Liver (tissue), 3 donors: ENCODE data around the gene C1S.

Experiments used
- EGR1 ChIP-seq, 2 donors: IDR thresholded peaks; 2 replicates each; pipeline ENCODE4 v1.6.1; 2016 to 2018; ENCODE audit warnings: antibody characterized with exemption in 2 of 2, low read depth in 2 of 2
- HNF4G ChIP-seq: IDR thresholded peaks from 2 replicates; pipeline ENCODE4 v1.6.1; 2016; ENCODE audit warnings: antibody characterized with exemption
- JUND ChIP-seq, 2 donors: IDR thresholded peaks; 2 replicates each; pipeline ENCODE4 v1.6.1; 2016; ENCODE audit warnings: antibody characterized with exemption in 2 of 2
- MAX ChIP-seq: IDR thresholded peaks from 2 replicates; pipeline ENCODE4 v1.6.1; 2016; ENCODE audit warnings: antibody characterized with exemption
- YY1 ChIP-seq: IDR thresholded peaks from 2 replicates; pipeline ENCODE4 v1.6.1; 2016; ENCODE audit warnings: antibody characterized with exemption, mild to moderate bottlenecking
- TF ChIP-seq, protein P1 (sequence below): fragments of 150-350 bp; IDR thresholded peaks from 2 replicates; pipeline ENCODE4 v1.5.1; 2017; ENCODE audit warnings: improper control_type of control experiment, low read depth, low read length; ENCODE audit not compliant: missing input control
- TF ChIP-seq, protein P2 (sequence below): IDR thresholded peaks from 2 replicates; pipeline ENCODE4 v1.6.1; 2016; ENCODE audit warnings: antibody characterized with exemption
- donor health status: healthy.
- donor health status: healthy.

DNA sequence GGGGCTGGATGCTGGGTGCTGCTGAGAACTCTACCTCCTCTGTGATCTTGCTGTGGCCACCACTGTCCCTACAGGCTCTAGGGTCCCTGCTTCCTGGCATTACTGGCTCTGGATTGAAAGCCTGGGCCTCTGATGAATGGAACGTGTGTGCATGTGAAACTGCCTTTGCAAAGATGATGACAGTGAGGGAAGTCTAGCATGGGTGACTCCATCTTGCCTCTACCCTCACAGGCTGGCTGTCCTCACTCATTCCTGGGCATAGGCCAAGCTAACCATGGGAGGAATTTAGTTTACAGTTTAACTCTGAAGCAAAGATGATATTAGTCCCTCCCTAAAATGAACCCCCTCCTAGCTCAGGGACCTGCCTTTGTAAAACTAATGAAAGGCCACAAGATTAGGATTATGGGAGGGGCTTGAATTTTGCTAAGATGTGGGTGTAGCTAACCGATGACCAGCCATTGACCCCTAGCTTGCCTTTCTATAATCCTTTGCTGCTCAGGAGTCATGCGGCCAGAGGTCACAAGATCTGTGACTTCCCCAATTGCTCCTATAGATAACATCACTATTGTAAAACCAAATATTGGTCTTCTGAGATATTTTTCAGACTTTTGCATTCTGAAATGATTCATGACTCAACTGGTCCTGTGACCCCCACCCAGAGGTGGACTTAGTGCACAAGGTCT, 2.2 kb upstream of the C1S start:
- TF ChIP-seq, protein P1, sequence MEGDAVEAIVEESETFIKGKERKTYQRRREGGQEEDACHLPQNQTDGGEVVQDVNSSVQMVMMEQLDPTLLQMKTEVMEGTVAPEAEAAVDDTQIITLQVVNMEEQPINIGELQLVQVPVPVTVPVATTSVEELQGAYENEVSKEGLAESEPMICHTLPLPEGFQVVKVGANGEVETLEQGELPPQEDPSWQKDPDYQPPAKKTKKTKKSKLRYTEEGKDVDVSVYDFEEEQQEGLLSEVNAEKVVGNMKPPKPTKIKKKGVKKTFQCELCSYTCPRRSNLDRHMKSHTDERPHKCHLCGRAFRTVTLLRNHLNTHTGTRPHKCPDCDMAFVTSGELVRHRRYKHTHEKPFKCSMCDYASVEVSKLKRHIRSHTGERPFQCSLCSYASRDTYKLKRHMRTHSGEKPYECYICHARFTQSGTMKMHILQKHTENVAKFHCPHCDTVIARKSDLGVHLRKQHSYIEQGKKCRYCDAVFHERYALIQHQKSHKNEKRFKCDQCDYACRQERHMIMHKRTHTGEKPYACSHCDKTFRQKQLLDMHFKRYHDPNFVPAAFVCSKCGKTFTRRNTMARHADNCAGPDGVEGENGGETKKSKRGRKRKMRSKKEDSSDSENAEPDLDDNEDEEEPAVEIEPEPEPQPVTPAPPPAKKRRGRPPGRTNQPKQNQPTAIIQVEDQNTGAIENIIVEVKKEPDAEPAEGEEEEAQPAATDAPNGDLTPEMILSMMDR = no peak
- TF ChIP-seq MAX = no peak
- no peak for TF ChIP-seq EGR1 (IDR thresholded peaks at IDR 0.05; ENCODE audit: low read depth in 2 of 2)
- TF ChIP-seq YY1 = no peak
- no peak for TF ChIP-seq JUND (IDR thresholded peaks at IDR 0.05)
- TF ChIP-seq, protein P2, sequence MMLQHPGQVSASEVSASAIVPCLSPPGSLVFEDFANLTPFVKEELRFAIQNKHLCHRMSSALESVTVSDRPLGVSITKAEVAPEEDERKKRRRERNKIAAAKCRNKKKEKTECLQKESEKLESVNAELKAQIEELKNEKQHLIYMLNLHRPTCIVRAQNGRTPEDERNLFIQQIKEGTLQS = no peak
- no peak for TF ChIP-seq HNF4G
